ENCODE measurements around the gene FTMT. TPM values are rescaled to one million over a fixed set of nuclear protein-coding genes. Genes with fewer than 3 reads are reported as not detected.

The FTMT gene
- total and polyA plus RNA-seq, 9 of the 15 experiments (the other 6 are each of a cell fraction or from before 2014, with no cell fraction given) = not detected

- in situ Hi-C loops (cut with MboI) (no loop called here), intact Hi-C loops (cut with micrococcal nuclease) (no loop called here)
- H3K9me1 ChIP-seq (ENCODE audit: control insufficient read depth, insufficient read depth, low read length) = no peaks in the 10 kb centered on the region
- H3K36me3 ChIP-seq (ENCODE audit: control insufficient read depth, insufficient read depth, low read length) = no peaks in the 10 kb centered on the region
- H3K27ac ChIP-seq (ENCODE audit: extremely low read depth, low read depth, low read length) = no peak overlapping the region
- H3K4me1 ChIP-seq (replicated peaks in 1 of 2; ENCODE audit: control insufficient read depth in 2 of 2, insufficient read depth in 2 of 2, low read length in 2 of 2) = peaks cover 0 to 2% of the 10 kb centered on the region in 2 experiments; a peak in 1 of 5 replicates
- H3K27me3 ChIP-seq (ENCODE audit: control insufficient read depth in 2 of 2, insufficient read depth in 2 of 2, low read length in 2 of 2) = no peaks in the 10 kb centered on the region; a peak in 1 of 5 replicates
- H2AFZ ChIP-seq (ENCODE audit: low read depth, low read length) = no peak overlapping the region
- H3K4me2 ChIP-seq (ENCODE audit: insufficient read depth, low read length) = no peak overlapping the region
- FAIRE-seq (no peak), ATAC-seq (no peak), DNase-seq (ENCODE audit: extremely low read depth in 1 of 4, low spot score in 3 of 4) (no peak)
- 20% methylated on average over 4 of the region's 4 CpGs for WGBS (ENCODE audit: insufficient coverage, low coverage, missing lambda C conversion rate)
- TF ChIP-seq ELK1 (CRISPR knock-in tag; IDR thresholded peaks at IDR 0.05) (no peak), ZNF133 (CRISPR knock-in tag; IDR thresholded peaks at IDR 0.05) (no peak), BCL6 (CRISPR knock-in tag; IDR thresholded peaks at IDR 0.05) (no peak), GMEB1 (CRISPR knock-in tag; IDR thresholded peaks at IDR 0.05) (no peak), FOXO4 (CRISPR knock-in tag; IDR thresholded peaks at IDR 0.05) (no peak), XRCC4 (IDR thresholded peaks at IDR 0.05; ENCODE audit: extremely low read depth, insufficient read depth, insufficient read length) (no peak), TCF15 (CRISPR knock-in tag; IDR thresholded peaks at IDR 0.05) (no peak), RNF219 (CRISPR knock-in tag; IDR thresholded peaks at IDR 0.05) (no peak), PREB (CRISPR knock-in tag; IDR thresholded peaks at IDR 0.05) (no peak), ZBTB7A (IDR thresholded peaks at IDR 0.05; ENCODE audit: borderline replicate concordance, control insufficient read depth, low read depth, low read length) (no peak), NUFIP1 (IDR thresholded peaks at IDR 0.05; ENCODE audit: partially characterized antibody) (no peak), C11orf30 (IDR thresholded peaks at IDR 0.05; ENCODE audit: low read depth) (no peak), ZNF134 (CRISPR knock-in tag; conservative IDR thresholded peaks at IDR 0.05) (no peak)
- no peaks in the 10 kb centered on the region for H4K20me1 ChIP-seq (replicated peaks; ENCODE audit: control insufficient read depth, insufficient read depth, low read length)
- no peaks in the 10 kb centered on the region for H3K79me2 ChIP-seq (ENCODE audit: control insufficient read depth, insufficient read depth, low read length)
- H3K4me3 ChIP-seq = no peak overlapping the region
- ChIA-PET CTCF (ENCODE audit: low intra/inter-chr PET ratio) (no interaction called here), POLR2A (no interaction called here)
- BruUV-seq (replicated peaks) = no TSS peak
- no peak overlapping the region for H3K9ac ChIP-seq (ENCODE audit: insufficient read depth in 1 of 2, low read depth in 2 of 2, low read length in 2 of 2)
- H3K9me3 ChIP-seq (replicated peaks; ENCODE audit: control insufficient read depth, insufficient read depth, low read depth, low read length) = peaks cover 3% of the 10 kb centered on the region; the same call in 1 of the 2 replicates
Measured at GRCh38 chr5:121850272-121850671, 1.4 kb upstream of the FTMT start.
